GM23338 (cell line): Measurements from ENCODE around the gene IRAK2. TPM values are rescaled to one million over a fixed set of nuclear protein-coding genes. Genes with fewer than 3 reads are reported as not detected.
A peak's percentile ranks its signal among the peaks of the same experiment; 100 is the strongest.

ENCODE experiments used
- ATAC-seq: fragments of 200-7000 bp; cut with Tn5 transposase; 3 replicates; pipeline ENCODE4 v1.9.1; 2020
- DNase-seq: peaks from one replicate; pipeline ENCODE4 v3.0.0-alpha.2; 2015; ENCODE audit warnings: low spot score
- H2AFZ ChIP-seq: fragments of 200-600 bp; sonication (generic); 2 replicates; pipeline ENCODE4 v1.8.0; 2016; ENCODE audit warnings: antibody characterized with exemption, mild to moderate bottlenecking, moderate library complexity
- H3F3A ChIP-seq: fragments of 200-600 bp; sonication (generic); replicated peaks from 2 replicates; pipeline ENCODE4 v1.8.0; 2017; ENCODE audit warnings: antibody characterized with exemption, mixed run types, low read depth
- H3K27ac ChIP-seq: fragments of 200-600 bp; sonication (generic); 2 replicates; pipeline ENCODE4 v1.6.1; 2016; ENCODE audit warnings: low read depth
- H3K27me3 ChIP-seq: fragments of 200-600 bp; sonication (generic); 2 replicates; pipeline ENCODE4 v1.8.0; 2016; ENCODE audit warnings: mild to moderate bottlenecking, mixed run types, moderate library complexity; ENCODE audit not compliant: insufficient read depth
- H3K36me3 ChIP-seq: fragments of 200-600 bp; sonication (generic); 2 replicates; pipeline ENCODE4 v1.8.0; 2016; ENCODE audit warnings: mild to moderate bottlenecking; ENCODE audit not compliant: insufficient read depth
- H3K4me1 ChIP-seq: fragments of 200-600 bp; sonication (generic); 2 replicates; pipeline ENCODE4 v1.8.0; 2016; ENCODE audit warnings: mild to moderate bottlenecking, moderate library complexity; ENCODE audit not compliant: insufficient read depth
- H3K4me2 ChIP-seq: fragments of 200-600 bp; sonication (generic); 2 replicates; pipeline ENCODE4 v1.7.1; 2017; ENCODE audit warnings: mixed run types
- H3K4me3 ChIP-seq: fragments of 200-600 bp; sonication (generic); 2 replicates; pipeline ENCODE4 v1.6.1; 2016; ENCODE audit warnings: mixed run types
- H3K79me2 ChIP-seq: fragments of 200-600 bp; sonication (generic); replicated peaks from 2 replicates; pipeline ENCODE4 v1.8.0; 2017; ENCODE audit warnings: mild to moderate bottlenecking; ENCODE audit not compliant: insufficient read depth
- H3K9me2 ChIP-seq: fragments of 200-600 bp; sonication (generic); 2 replicates; pipeline ENCODE4 v1.8.0; 2017; ENCODE audit not compliant: insufficient read depth
- H4K20me1 ChIP-seq: fragments of 200-600 bp; sonication (generic); replicated peaks from 2 replicates; pipeline ENCODE4 v1.8.0; 2017; ENCODE audit warnings: mild to moderate bottlenecking; ENCODE audit not compliant: insufficient read depth
- H3K27ac Mint-ChIP-seq: 2 replicates; pipeline ENCODE4 v1.8.0; 2020; ENCODE audit warnings: inconsistent platforms, mild to moderate bottlenecking, moderate library complexity, mixed read lengths
- H3K27me3 Mint-ChIP-seq: 3 replicates; pipeline ENCODE4 v1.8.0; 2022; ENCODE audit warnings: low read depth, mild to moderate bottlenecking, moderate library complexity, mixed read lengths, inconsistent platforms; ENCODE audit not compliant: insufficient read depth, poor library complexity
- H3K36me3 Mint-ChIP-seq: 3 replicates; pipeline ENCODE4 v1.8.0; 2021; ENCODE audit warnings: low read depth, mild to moderate bottlenecking, inconsistent platforms, moderate library complexity, mixed read lengths
- H3K4me1 Mint-ChIP-seq: 3 replicates; pipeline ENCODE4 v1.8.0; 2020; ENCODE audit warnings: mild to moderate bottlenecking, inconsistent platforms, mixed read lengths
- H3K4me3 Mint-ChIP-seq: 3 replicates; pipeline ENCODE4 v1.8.0; 2021; ENCODE audit warnings: moderate library complexity, mild to moderate bottlenecking, inconsistent platforms, mixed read lengths
- H3K9me3 Mint-ChIP-seq: 3 replicates; pipeline ENCODE4 v1.8.0; 2020; ENCODE audit warnings: moderate library complexity, mild to moderate bottlenecking, inconsistent platforms, mixed read lengths
- CREB1 ChIP-seq: fragments of 250-450 bp; sonication (Bioruptor Pico); IDR thresholded peaks from 2 replicates; pipeline ENCODE4 v1.5.0; 2020; ENCODE audit warnings: low read depth, mild to moderate bottlenecking, moderate library complexity
- CTCF ChIP-seq, 2 experiments: fragments of 200-600 bp in 1 of 2; sonication (generic) in 1 of 2; conservative IDR thresholded peaks; 2 replicates each; pipeline versions ENCODE4 v1.5.1 to v1.6.1; 2016 to 2017; ENCODE audit warnings: antibody characterized with exemption in 2 of 2, low read depth in 2 of 2, mild to moderate bottlenecking in 2 of 2, moderate library complexity in 1 of 2
- EZH2 ChIP-seq: fragments of 200-600 bp; sonication (generic); IDR thresholded peaks from one replicate; pipeline ENCODE4 v1.8.0; 2017; ENCODE audit warnings: antibody characterized with exemption, mild to moderate bottlenecking, low read depth; ENCODE audit not compliant: unreplicated experiment
- EZH2phosphoT487 ChIP-seq: fragments of 200-600 bp; sonication (generic); IDR thresholded peaks from one replicate; pipeline ENCODE4 v1.8.1; 2018; ENCODE audit warnings: antibody characterized with exemption; ENCODE audit not compliant: unreplicated experiment
- JUNB ChIP-seq: IDR thresholded peaks from one replicate; pipeline ENCODE4 v1.6.1; 2016; ENCODE audit warnings: antibody characterized with exemption; ENCODE audit not compliant: unreplicated experiment
- NANOG ChIP-seq: IDR thresholded peaks from 2 replicates; pipeline ENCODE4 v1.6.1; 2016; ENCODE audit warnings: antibody characterized with exemption, borderline replicate concordance
- POLR2AphosphoS5 ChIP-seq: IDR thresholded peaks from 2 replicates; pipeline ENCODE4 v1.6.1; 2016; ENCODE audit warnings: antibody characterized with exemption, low read depth
- REST ChIP-seq: IDR thresholded peaks from one replicate; pipeline ENCODE4 v1.6.1; 2018; ENCODE audit warnings: antibody characterized with exemption; ENCODE audit not compliant: unreplicated experiment
- ZNF114 ChIP-seq: fragments of 250-450 bp; sonication (Bioruptor Pico); IDR thresholded peaks from 2 replicates; pipeline ENCODE4 v1.5.0; 2020; ENCODE audit warnings: mild to moderate bottlenecking, moderate library complexity
- ZNF462 ChIP-seq: fragments of 250-450 bp; sonication (Bioruptor Pico); IDR thresholded peaks from 2 replicates; pipeline ENCODE4 v1.5.0; 2020; ENCODE audit warnings: mild to moderate bottlenecking, moderate library complexity
- polyA plus RNA-seq: library from polyadenylated mRNA; unstranded; fragments of >200 nt; fragmentation: Nextera tagmentation; extraction: Ambion mirVana; gene quantifications from 2 replicates; pipeline ENCODE4 v1.2.1, GENCODE V29; 2016
- total RNA-seq: library from RNA; depleted of rRNA; stranded (reverse); fragments of >200 nt; shearing (Covaris generic); gene quantifications from 2 replicates; pipeline ENCODE4 v1.2.3, GENCODE V29; 2014

Gene IRAK2
- total and polyA plus RNA-seq, 2 experiments from 2014 or later = 0.37 to 1.4 TPM

- no peak for TF ChIP-seq ZNF462 (CRISPR knock-in tag)
These were observed 23.6 kb upstream of the IRAK2 start (continued) for GRCh38 chr3:10140996-10141546.

- H3K9me3 Mint-ChIP-seq = no peaks in the 10 kb centered on the region
- peaks cover 24% of the 10 kb centered on the region for H4K20me1 ChIP-seq
- peak overlapping the region; percentile 84 for H3K4me2 ChIP-seq
- H3K27ac ChIP-seq = no peak overlapping the region
- peaks cover 59% of the 10 kb centered on the region for H3K79me2 ChIP-seq
- peak; percentile 5; the same call in 2 of the 3 replicates for ATAC-seq
- no peaks in the 10 kb centered on the region for H3F3A ChIP-seq
- no peaks in the 10 kb centered on the region for H3K27me3 ChIP-seq
- peak; percentile 54 for DNase-seq
- H3K27me3 Mint-ChIP-seq = peaks cover 14% of the 10 kb centered on the region
- H3K9me2 ChIP-seq = no peaks in the 10 kb centered on the region
- H3K4me1 ChIP-seq = peaks cover 8% of the 10 kb centered on the region; the same call in 1 of the 2 replicates
- H3K4me3 ChIP-seq = peak overlapping the region; percentile 73
- peaks cover 5% of the 10 kb centered on the region; the same call in 1 of the 2 replicates for H3K36me3 ChIP-seq
- H3K27ac Mint-ChIP-seq = no peak overlapping the region
- H3K4me1 Mint-ChIP-seq = peaks cover 11% of the 10 kb centered on the region
- peak overlapping the region; percentile 84 for H3K4me3 Mint-ChIP-seq
- H3K36me3 Mint-ChIP-seq = peaks cover 26% of the 10 kb centered on the region
- no peak overlapping the region for H2AFZ ChIP-seq
- no peak for TF ChIP-seq ZNF114 (CRISPR knock-in tag)
- no peak for TF ChIP-seq EZH2
- no peak for TF ChIP-seq CTCF (conservative IDR thresholded peaks at IDR 0.05; ENCODE audit: low read depth in 2 of 2)
- TF ChIP-seq REST = no peak
- TF ChIP-seq JUNB = no peak
- TF ChIP-seq NANOG = no peak
- no peak for TF ChIP-seq EZH2phosphoT487
- no peak for TF ChIP-seq POLR2AphosphoS5
- no peak for TF ChIP-seq CREB1 (CRISPR knock-in tag)
These were observed 21.8 kb upstream of the IRAK2 start for GRCh38 chr3:10142707-10143560.
